HFF-Myc (cell line): Measurements from ENCODE around the gene ASPG.

ENCODE experiments used
- DNase-seq: peaks from one replicate; pipeline ENCODE4 v3.0.0-alpha.2; 2011; ENCODE audit warnings: low read depth; ENCODE audit errors: extremely low read depth
- H3K4me3 ChIP-seq: replicated peaks from 2 replicates; pipeline ENCODE4 v1.5.1; 2011; ENCODE audit warnings: low read depth, mild to moderate bottlenecking, control low read depth, low read length
- CTCF ChIP-seq: IDR thresholded peaks from 2 replicates; pipeline ENCODE4 v1.5.1; 2012; ENCODE audit warnings: mild to moderate bottlenecking, low read depth, low read length, control low read depth; ENCODE audit errors: missing control alignments

Gene ASPG

GRCh38 chr14:104143521-104144452 lies 58.3 kb downstream of the ASPG start:
- DNase-seq = no peak
- TF ChIP-seq CTCF = no peak
- H3K4me3 ChIP-seq = no peak overlapping the region

GRCh38 chr14:104144453-104144790 lies 58.9 kb downstream of the ASPG start:
- H3K4me3 ChIP-seq = no peak overlapping the region
- DNase-seq = no peak
- TF ChIP-seq CTCF = no peak

GRCh38 chr14:104144911-104145825 lies 59.7 kb downstream of the ASPG start:
- DNase-seq = no peak
- no peak overlapping the region for H3K4me3 ChIP-seq
- no peak for TF ChIP-seq CTCF

GRCh38 chr14:104145826-104146601 lies 60.5 kb downstream of the ASPG start:
- no peak overlapping the region for H3K4me3 ChIP-seq
- TF ChIP-seq CTCF = no peak
- no peak for DNase-seq

- no peak for DNase-seq
- no peak overlapping the region for H3K4me3 ChIP-seq
- no peak for TF ChIP-seq CTCF
Measured at GRCh38 chr14:104146651-104147345, 61.3 kb downstream of the ASPG start.
